GM18498 (cell line): ENCODE data around the gene AAGAB.

ENCODE experiments used
- ATAC-seq: cut with Tn5 transposase; IDR thresholded peaks from one replicate; pipeline ENCODE4 v1.9.1; 2021; ENCODE audit warnings: mild to moderate bottlenecking, moderate library complexity; ENCODE audit not compliant: unreplicated experiment

Gene AAGAB

GRCh38 chr15:67190326-67190725, 64.1 kb downstream of the AAGAB start:
- ATAC-seq, result no peak

- ATAC-seq, result no peak
Observed at GRCh38 chr15:67189326-67190051, 65.0 kb downstream of the AAGAB start.

- no peak for ATAC-seq
Observed at GRCh38 chr15:67188551-67189218, 65.8 kb downstream of the AAGAB start.

GRCh38 chr15:67187351-67187854, 67.1 kb downstream of the AAGAB start:
- no peak for ATAC-seq

GRCh38 chr15:67186688-67187087, 67.8 kb downstream of the AAGAB start:
- ATAC-seq, result no peak

- ATAC-seq, result no peak
Observed at GRCh38 chr15:67186226-67186649, 68.2 kb downstream of the AAGAB start.

GRCh38 chr15:67185621-67186225, 68.7 kb downstream of the AAGAB start:
- ATAC-seq, result no peak

GRCh38 chr15:67185051-67185450, 69.4 kb downstream of the AAGAB start:
- no peak for ATAC-seq

- no peak for ATAC-seq
Observed at GRCh38 chr15:67184208-67184925, 70.1 kb downstream of the AAGAB start.

- ATAC-seq, result no peak
Observed at GRCh38 chr15:67183443-67184169, 70.9 kb downstream of the AAGAB start.

- ATAC-seq, result no peak
Observed at GRCh38 chr15:67181221-67181639, 73.2 kb downstream of the AAGAB start.

- ATAC-seq, result no peak
Observed at GRCh38 chr15:67180514-67181191, 73.8 kb downstream of the AAGAB start.

- ATAC-seq, result no peak
Observed at GRCh38 chr15:67180035-67180434, 74.4 kb downstream of the AAGAB start.

- no peak for ATAC-seq
Observed at GRCh38 chr15:67179411-67179995, 75.0 kb downstream of the AAGAB start.

- ATAC-seq, result no peak
Observed at GRCh38 chr15:67178569-67179210, 75.8 kb downstream of the AAGAB start.

GRCh38 chr15:67177752-67178151, 76.7 kb downstream of the AAGAB start:
- ATAC-seq, result no peak

- no peak for ATAC-seq
Observed at GRCh38 chr15:67176195-67176971, 78.1 kb downstream of the AAGAB start.

GRCh38 chr15:67175643-67176071, 78.8 kb downstream of the AAGAB start:
- ATAC-seq, result no peak
